Hindlimb muscle (tissue), 1 donor: ENCODE measurements around the gene ACOT6. TPM values are rescaled to one million over a fixed set of nuclear protein-coding genes. Genes with fewer than 3 reads are reported as not detected.
"Not testable (repeated sequence)": the region's sequence is repeated elsewhere in the genome, so short reads cannot be mapped to it uniquely, and the experiment has no call there.

Experiments used
- DNase-seq: peaks from one replicate; pipeline ENCODE4 v3.0.0-alpha.2; 2013
- polyA plus RNA-seq: library from polyadenylated mRNA; unstranded; fragments of 120-200 nt; gene quantifications from one replicate; pipeline ENCODE4 v1.2.1, GENCODE V29; 2013; ENCODE audit not compliant: insufficient read length

The ACOT6 gene
- polyA plus RNA-seq, 1 donor = 0.19 TPM

- no peak for DNase-seq
Measured at GRCh38 chr14:73599499-73599898, 12.8 kb upstream of the ACOT6 start.

- DNase-seq = no peak
Measured at GRCh38 chr14:73602994-73603393, 9.3 kb upstream of the ACOT6 start.

- DNase-seq = no peak
Measured at GRCh38 chr14:73606271-73606670, 6.0 kb upstream of the ACOT6 start.

- no peak for DNase-seq
Measured at GRCh38 chr14:73607241-73607640, 5.1 kb upstream of the ACOT6 start.

GRCh38 chr14:73610687-73611086 lies 1.6 kb upstream of the ACOT6 start:
- DNase-seq = no peak

GRCh38 chr14:73613046-73613383 lies 698 bp downstream of the ACOT6 start:
- no peak for DNase-seq

- DNase-seq = no peak
Measured at GRCh38 chr14:73613419-73613963, 1.2 kb downstream of the ACOT6 start.

- no peak for DNase-seq
Measured at GRCh38 chr14:73616831-73617230, 4.5 kb downstream of the ACOT6 start.

- no peak for DNase-seq
Measured at GRCh38 chr14:73619524-73619923, 7.2 kb downstream of the ACOT6 start.

GRCh38 chr14:73620268-73620667 lies 8.0 kb downstream of the ACOT6 start:
- no peak for DNase-seq

- DNase-seq = no peak
Measured at GRCh38 chr14:73623504-73624054, 11.3 kb downstream of the ACOT6 start.

- DNase-seq = no peak
Measured at GRCh38 chr14:73625706-73626105, 13.4 kb downstream of the ACOT6 start.

GRCh38 chr14:73627151-73627558 lies 14.8 kb downstream of the ACOT6 start:
- no peak for DNase-seq

GRCh38 chr14:73630009-73630780 lies 17.9 kb downstream of the ACOT6 start:
- DNase-seq = no peak

- DNase-seq = peak; percentile 73
Measured at GRCh38 chr14:73633116-73634010, 21.0 kb downstream of the ACOT6 start.

GRCh38 chr14:73634011-73634833 lies 21.9 kb downstream of the ACOT6 start:
- peak; percentile 57 for DNase-seq

- DNase-seq = not testable (repeated sequence)
Measured at GRCh38 chr14:73636355-73636754, 24.0 kb downstream of the ACOT6 start.

GRCh38 chr14:73637830-73638229 lies 25.5 kb downstream of the ACOT6 start:
- DNase-seq = no peak

GRCh38 chr14:73640796-73641365 lies 28.6 kb downstream of the ACOT6 start:
- DNase-seq = no peak

- peak; percentile 94 for DNase-seq
Measured at GRCh38 chr14:73644531-73645247, 32.4 kb downstream of the ACOT6 start, which contains the start of gene DNAL1. Gene DNAL1 (plus strand): TSS chr14:73644986. CDS start chr14:73645040, 54 bp downstream.

- DNase-seq = no peak
Measured at GRCh38 chr14:73645248-73645610, 32.9 kb downstream of the ACOT6 start.
